Chondrocyte (in vitro differentiated cells): Measurements from ENCODE around the gene IL2RA. TPM values are rescaled to one million over a fixed set of nuclear protein-coding genes. Genes with fewer than 3 reads are reported as not detected.

Experiments
- DNase-seq: peaks from one replicate; pipeline ENCODE4 v3.0.0; 2021; ENCODE audit warnings: mixed read lengths, low spot score
- H3K27ac Mint-ChIP-seq: one replicate; pipeline ENCODE4 v1.8.0; 2021; ENCODE audit warnings: mild to moderate bottlenecking, moderate library complexity, mixed read lengths; ENCODE audit not compliant: unreplicated experiment
- H3K27me3 Mint-ChIP-seq: 2 replicates; pipeline ENCODE4 v1.8.0; 2021; ENCODE audit warnings: low read depth, mixed read lengths
- H3K36me3 Mint-ChIP-seq: 2 replicates; pipeline ENCODE4 v1.8.0; 2021; ENCODE audit warnings: low read depth, mixed read lengths
- H3K4me1 Mint-ChIP-seq: 2 replicates; pipeline ENCODE4 v1.8.0; 2021; ENCODE audit warnings: low read depth, mild to moderate bottlenecking, mixed read lengths
- H3K4me3 Mint-ChIP-seq: one replicate; pipeline ENCODE4 v1.8.0; 2021; ENCODE audit warnings: mild to moderate bottlenecking, moderate library complexity, mixed read lengths; ENCODE audit not compliant: unreplicated experiment
- H3K9me3 Mint-ChIP-seq: 2 replicates; pipeline ENCODE4 v1.8.0; 2021; ENCODE audit warnings: low read depth, mixed read lengths
- total RNA-seq: library from RNA; stranded (reverse); gene quantifications from 3 replicates; pipeline ENCODE4 v1.2.1, GENCODE V29; 2021
- TF ChIP-seq, protein P1 (sequence below): fragments of 200-600 bp; sonication (generic); IDR thresholded peaks from 2 replicates; pipeline ENCODE4 v1.5.0; 2021; ENCODE audit warnings: antibody characterized with exemption, mild to moderate bottlenecking, moderate library complexity

Gene IL2RA
- total RNA-seq, 1 donor from 2014 or later = not detected

DNA sequence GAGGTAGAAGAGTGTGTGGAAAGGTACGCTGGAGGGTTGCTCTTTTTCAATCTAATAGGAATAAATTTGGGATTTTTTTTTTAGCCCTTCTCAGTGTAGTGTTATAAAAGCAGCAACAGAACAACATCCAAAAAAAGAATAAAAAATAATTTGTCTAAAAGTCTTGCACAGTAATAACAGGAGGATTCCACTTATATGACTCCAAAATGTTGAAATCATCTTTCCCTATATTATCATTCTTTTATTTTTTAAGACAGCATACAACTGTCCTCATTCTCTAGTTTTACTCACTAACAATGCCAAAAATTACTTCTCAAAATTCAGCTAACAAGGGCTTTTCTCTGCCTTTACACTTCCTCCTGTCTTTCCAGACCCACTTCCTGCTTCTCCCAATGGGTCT is 27.8 kb downstream of the IL2RA start:
- Mint-ChIP-seq H3K27ac (no peak overlapping the region), H3K4me1 (peaks cover 10% of the 10 kb centered on the region), H3K27me3 (peaks cover 18% of the 10 kb centered on the region), H3K36me3 (peaks cover 2% of the 10 kb centered on the region), H3K9me3 (peaks cover 20% of the 10 kb centered on the region), H3K4me3 (no peak overlapping the region)
- DNase-seq = no peak
- TF ChIP-seq, protein P1, sequence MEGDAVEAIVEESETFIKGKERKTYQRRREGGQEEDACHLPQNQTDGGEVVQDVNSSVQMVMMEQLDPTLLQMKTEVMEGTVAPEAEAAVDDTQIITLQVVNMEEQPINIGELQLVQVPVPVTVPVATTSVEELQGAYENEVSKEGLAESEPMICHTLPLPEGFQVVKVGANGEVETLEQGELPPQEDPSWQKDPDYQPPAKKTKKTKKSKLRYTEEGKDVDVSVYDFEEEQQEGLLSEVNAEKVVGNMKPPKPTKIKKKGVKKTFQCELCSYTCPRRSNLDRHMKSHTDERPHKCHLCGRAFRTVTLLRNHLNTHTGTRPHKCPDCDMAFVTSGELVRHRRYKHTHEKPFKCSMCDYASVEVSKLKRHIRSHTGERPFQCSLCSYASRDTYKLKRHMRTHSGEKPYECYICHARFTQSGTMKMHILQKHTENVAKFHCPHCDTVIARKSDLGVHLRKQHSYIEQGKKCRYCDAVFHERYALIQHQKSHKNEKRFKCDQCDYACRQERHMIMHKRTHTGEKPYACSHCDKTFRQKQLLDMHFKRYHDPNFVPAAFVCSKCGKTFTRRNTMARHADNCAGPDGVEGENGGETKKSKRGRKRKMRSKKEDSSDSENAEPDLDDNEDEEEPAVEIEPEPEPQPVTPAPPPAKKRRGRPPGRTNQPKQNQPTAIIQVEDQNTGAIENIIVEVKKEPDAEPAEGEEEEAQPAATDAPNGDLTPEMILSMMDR = no peak

DNA sequence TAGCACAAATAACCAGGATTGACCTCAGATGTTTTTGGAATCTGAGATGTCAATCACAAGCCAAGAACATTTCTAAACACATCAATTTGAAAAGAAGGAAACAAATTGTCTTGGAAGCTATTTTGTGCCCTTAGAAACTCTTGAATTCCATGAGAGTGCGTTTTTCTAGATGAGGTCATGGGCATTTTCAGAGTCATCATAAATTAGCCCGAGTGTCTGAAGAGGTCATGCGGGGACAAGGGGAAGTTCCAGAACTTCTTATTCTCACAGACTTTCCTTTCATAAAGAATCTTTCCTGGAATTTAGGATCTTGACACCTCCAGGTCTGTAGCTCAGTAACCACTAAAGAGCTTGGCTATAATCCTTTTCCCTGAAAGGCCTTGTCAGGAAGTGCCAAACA is 28.2 kb downstream of the IL2RA start:
- Mint-ChIP-seq H3K36me3 (no peaks in the 10 kb centered on the region), H3K9me3 (peaks cover 16% of the 10 kb centered on the region), H3K4me1 (peaks cover 10% of the 10 kb centered on the region), H3K4me3 (no peak overlapping the region), H3K27me3 (peaks cover 14% of the 10 kb centered on the region), H3K27ac (no peak overlapping the region)
- TF ChIP-seq, protein P1 = no peak
- DNase-seq = no peak

DNA sequence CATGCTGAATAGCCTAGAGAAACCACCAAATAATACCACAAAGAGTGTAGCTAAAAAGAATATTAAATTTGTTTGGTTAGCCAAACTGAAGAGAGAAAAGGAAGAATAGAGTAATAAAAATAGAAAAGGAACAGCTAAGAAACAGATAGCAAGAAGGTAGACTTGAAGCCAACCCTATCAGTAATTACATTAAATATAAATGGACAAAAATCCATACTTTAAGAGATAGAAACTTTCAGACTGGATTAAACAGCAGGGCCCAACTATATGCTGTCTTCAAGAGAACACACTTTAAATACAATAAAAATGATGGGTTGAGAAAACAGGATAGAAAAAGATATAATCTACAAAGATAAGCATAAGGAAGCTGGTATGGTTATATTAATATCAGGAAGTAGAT is 31.2 kb downstream of the IL2RA start:
- Mint-ChIP-seq H3K4me3 (no peak overlapping the region), H3K27ac (no peak overlapping the region), H3K9me3 (peaks cover 13% of the 10 kb centered on the region), H3K36me3 (no peaks in the 10 kb centered on the region), H3K27me3 (peaks cover 15% of the 10 kb centered on the region), H3K4me1 (peaks cover 10% of the 10 kb centered on the region)
- no peak for DNase-seq
- TF ChIP-seq, protein P1 = no peak

DNA sequence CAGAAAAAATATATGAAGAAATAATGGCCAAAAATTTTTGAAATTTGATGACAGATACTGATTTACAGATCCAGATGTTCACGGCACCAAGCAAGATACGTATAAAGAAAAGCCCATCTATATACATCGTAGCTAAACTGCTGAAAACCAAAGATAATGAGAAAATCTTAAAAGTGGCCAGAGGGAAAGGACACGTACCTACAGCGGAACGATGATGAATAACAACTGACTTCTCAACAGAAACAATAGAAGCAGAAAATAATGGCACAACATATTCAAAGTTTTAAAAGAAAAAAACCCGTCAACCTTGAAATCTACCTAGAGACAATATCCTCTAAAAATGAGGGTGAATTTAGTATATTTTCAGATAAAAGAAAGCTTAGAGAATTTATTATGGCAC is 31.9 kb downstream of the IL2RA start:
- no peak for DNase-seq
- peaks cover 15% of the 10 kb centered on the region for H3K27me3 Mint-ChIP-seq
- TF ChIP-seq, protein P1 = no peak
- H3K4me1 Mint-ChIP-seq = peaks cover 10% of the 10 kb centered on the region
- peaks cover 13% of the 10 kb centered on the region for H3K9me3 Mint-ChIP-seq
- no peaks in the 10 kb centered on the region for H3K36me3 Mint-ChIP-seq
- no peak overlapping the region for H3K4me3 Mint-ChIP-seq
- H3K27ac Mint-ChIP-seq = no peak overlapping the region

DNA sequence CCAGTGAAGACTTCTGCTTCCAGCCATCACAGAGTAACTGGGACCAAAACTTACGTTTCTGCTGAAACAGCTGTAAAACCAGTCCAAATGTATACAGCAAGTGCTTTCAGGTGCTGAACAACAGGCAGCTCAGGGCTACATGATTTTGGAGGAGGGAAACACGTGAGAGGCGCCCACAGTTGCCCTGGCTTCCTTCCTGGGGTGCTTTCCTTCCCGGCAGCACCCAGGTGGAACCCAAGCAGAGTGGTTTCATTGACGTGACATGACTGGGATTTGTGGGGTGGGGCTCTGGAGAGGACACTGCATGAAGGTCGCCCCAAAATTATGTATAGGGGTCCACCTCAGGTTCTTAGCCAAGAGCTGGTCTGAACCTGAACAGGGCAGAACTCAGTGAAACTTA is 34.2 kb downstream of the IL2RA start:
- no peaks in the 10 kb centered on the region for H3K4me1 Mint-ChIP-seq
- H3K9me3 Mint-ChIP-seq = peaks cover 13% of the 10 kb centered on the region
- no peak overlapping the region for H3K4me3 Mint-ChIP-seq
- DNase-seq = no peak
- TF ChIP-seq, protein P1 = no peak
- peaks cover 15% of the 10 kb centered on the region for H3K27me3 Mint-ChIP-seq
- H3K36me3 Mint-ChIP-seq = no peaks in the 10 kb centered on the region
- H3K27ac Mint-ChIP-seq = no peak overlapping the region
